NCI-H748 (cell line): ENCODE measurements around the gene NUDCD3.

Experiments
- DNase-seq: peaks from one replicate; lab custom pipeline; 2025; ENCODE audit not compliant: unreplicated experiment; lab: John Stamatoyannopoulos, UW

The NUDCD3 gene

DNA sequence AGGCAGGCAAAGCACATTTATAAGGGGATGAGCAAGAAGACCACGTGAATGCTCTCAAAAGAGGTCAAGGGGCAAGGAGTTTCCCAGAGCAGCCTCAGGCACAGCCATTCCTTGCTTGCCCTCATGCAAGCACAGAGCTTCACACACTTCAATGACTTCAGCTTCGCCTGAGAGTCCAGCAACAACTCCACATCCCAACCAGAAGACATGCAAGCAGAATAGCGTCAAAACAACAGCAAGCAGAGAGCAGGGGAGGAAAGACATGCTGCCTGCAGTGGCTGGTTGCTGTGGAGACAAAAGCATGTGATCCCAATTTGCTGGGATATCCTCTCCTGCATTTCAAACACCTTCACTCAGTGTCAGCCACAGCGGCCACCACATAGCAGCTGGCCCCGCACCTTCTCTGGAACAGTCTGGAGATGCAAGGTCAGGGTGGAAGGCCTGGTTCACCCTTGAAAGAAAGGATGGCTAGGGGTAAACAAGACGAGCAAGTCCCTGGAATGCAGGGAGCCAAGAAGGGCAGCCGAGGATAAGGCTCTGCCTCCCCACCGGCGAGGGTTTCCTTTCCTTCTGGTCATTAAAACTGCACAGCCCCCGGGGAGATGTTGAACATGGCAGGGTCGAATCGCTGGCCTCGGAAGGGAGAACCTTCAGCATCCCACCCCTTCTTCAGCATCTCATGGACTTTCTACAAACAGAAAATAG, 104.9 kb downstream of the NUDCD3 start:
- no peak for DNase-seq

GRCh38 chr7:44384586-44385433, 105.6 kb downstream of the NUDCD3 start:
- DNase-seq: no peak

GRCh38 chr7:44383566-44383965, 106.9 kb downstream of the NUDCD3 start:
- no peak for DNase-seq

- DNase-seq: no peak
Measured at GRCh38 chr7:44382459-44383265, 107.8 kb downstream of the NUDCD3 start.

- no peak for DNase-seq
Measured at GRCh38 chr7:44381494-44382220, 108.8 kb downstream of the NUDCD3 start.

DNA sequence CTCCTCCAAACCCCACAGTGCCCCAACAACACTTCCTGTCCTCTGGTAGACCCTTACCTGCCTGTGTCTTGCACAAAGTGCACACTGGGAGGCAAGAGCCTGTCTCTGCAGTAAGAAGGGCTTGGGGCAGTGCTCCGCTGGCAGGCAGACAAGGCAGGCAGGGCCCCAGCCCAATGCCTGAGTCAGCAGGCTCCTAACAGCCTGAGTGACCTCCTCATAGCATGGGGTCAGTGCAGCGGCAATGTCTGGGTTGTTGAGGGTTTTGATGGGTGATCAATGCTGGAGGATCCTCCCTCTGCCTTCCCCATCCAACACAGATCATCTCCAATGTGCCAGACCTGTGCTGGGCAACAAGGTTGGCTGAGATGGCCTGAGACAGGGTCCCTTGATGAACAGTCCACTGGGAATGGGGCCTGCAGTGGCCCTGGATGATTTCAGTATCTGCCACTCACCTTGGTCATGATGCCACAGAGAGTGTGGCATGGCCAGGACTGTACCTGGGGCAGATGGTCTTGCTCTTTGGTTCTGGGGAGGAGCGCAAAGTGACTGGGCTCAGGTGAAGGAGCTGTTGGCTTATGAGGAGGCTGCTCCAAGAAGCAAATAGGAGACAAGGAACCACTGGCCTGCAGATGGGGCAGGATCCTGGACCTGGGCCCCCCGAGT, 109.5 kb downstream of the NUDCD3 start:
- no peak for DNase-seq

GRCh38 chr7:44380189-44380830, 110.1 kb downstream of the NUDCD3 start:
- DNase-seq: no peak

GRCh38 chr7:44379366-44380188, 110.9 kb downstream of the NUDCD3 start:
- DNase-seq: no peak

DNA sequence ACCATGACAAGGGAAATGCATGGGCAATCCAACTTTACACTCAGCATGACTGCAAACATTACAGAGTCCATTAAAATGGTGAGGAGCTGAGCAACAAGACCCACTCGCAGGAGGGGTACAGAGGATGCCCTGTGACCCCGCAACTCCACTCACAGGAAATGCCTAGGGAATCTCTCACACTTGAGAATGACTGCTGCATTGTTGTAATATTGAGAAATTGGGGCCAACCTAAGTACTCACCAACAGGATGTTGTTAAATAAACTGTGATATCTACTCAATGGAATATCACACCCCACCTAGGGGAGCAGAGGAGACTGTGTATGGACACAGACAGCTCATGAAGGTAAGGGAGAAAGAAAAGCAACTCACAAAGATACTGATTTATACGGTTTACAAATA, 111.7 kb downstream of the NUDCD3 start:
- no peak for DNase-seq

DNA sequence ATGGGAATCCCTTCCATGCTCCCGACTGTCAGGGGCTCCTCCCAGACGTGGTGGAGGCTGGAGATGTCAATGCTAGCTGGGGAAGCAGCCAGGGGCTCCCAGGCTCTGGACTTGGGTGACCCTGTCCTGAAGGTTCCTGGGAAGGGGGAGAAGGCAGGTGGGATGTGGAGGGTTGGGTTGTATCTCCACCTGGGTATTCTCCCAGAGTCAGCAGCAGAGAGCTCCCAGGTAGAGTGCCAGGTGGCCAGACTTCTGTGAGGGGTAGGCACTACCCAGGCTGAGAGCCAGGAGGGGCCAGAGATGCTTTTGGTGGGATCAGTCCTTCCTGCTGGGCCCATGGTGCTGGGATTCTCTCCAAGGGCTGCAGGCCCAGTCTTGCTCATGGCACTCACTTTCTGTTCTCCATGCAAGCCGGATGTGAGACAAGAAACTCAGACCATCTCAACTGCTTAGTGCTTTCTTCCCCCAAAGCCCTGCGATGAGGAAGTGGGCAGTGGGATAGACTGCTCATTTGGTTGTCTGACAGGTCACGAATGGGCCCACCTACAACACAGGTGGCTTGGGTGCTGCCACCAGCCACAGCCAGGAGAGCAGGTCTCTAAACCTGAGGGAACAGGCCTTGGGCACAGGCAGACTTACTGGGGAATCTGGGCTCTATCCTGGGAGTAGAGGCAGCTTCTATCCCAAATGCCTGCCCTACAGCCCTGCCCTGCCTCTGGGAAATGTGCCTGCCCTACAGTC, 112.6 kb downstream of the NUDCD3 start:
- DNase-seq: no peak

DNA sequence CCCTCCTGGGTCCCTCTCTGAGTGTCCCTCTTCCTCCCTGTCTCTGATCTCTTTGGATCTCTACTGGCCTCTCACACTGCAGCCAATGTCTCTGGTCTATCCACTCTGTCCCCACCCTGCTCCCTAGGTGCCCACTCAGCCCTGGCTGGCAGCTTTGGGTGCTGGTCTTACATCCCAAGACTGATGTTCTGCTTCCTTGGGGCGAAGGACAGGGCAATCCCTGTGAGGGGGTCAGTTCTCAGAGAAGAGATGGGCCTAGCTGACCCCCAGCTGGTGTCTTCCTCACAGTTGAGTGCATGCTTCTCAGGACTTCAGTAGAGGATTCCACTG, 113.4 kb downstream of the NUDCD3 start:
- DNase-seq: no peak

DNA sequence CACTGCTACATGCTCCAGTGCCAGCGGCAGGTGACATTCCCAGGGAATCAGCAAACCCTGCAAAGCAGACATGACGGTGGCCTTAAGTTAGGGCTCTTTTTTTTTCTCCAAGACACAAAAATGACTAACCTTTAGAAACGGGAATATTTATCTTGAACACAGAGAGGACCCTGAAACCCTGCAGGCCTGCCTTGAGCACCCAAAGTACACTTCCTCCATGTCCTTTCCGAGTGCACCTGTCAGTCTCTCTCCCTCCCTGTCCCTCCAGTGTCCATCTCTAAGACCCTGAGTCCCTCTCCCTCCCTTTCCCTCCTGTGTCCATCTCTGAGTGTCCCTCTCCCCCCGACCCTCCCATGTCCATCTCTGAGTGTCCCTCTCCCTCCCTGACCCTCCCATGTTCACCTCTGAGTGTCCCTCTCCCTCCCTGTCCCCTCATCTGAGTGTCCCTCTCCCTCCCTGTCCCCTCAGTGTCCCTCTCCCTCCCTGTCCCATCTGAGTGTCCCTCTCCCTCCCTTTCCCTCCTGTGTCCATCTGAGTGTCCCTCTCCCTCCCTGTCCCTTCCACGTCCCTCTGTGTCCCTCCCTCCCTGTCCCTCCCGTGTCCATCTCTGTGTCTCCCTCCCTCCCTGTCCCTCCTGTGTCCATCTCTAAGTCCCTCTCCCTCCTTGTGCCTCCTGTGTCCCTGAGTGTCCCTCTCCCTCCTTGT, 113.9 kb downstream of the NUDCD3 start:
- DNase-seq: no peak

- no peak for DNase-seq
Measured at GRCh38 chr7:44375926-44376342, 114.5 kb downstream of the NUDCD3 start.

- peak; percentile 42 for DNase-seq
Measured at GRCh38 chr7:44375236-44375699, 115.2 kb downstream of the NUDCD3 start.

DNA sequence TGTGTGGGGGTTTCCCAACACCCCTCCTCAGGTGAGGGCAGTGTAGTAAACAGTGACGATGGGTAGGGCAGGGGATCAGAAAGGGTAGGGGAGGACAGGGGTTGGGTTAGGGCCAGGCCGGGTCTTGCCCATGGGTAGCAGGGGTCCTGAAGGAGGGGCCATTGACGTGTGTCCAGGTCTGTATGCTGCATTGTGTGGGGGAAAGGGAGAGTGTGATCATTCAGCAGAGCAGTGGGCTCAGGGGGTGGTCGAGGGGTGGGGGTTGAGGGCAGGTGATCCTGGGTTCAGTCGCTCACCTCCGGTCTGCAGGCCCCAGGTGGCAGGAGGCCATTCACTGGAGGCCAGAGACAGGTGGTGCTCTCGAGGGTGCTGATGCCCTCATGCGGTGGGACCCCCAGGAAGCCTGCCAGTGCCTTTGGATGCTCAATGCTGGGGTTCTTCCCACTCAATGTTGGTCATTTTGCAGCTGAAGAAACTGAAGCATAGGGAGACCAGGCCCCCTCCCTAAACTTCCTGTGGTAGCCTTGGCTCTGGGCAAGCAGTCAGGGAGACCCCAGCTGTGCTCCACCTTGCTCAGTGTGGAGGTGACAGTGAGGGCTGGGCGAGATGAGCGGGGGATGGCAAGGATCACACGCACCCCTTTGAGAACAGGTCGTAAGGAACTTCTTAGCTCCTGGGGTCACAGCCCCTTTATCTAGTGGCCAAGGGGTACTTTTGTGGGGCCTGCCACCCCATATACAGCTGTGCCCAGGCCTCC, 116.3 kb downstream of the NUDCD3 start:
- DNase-seq: no peak

DNA sequence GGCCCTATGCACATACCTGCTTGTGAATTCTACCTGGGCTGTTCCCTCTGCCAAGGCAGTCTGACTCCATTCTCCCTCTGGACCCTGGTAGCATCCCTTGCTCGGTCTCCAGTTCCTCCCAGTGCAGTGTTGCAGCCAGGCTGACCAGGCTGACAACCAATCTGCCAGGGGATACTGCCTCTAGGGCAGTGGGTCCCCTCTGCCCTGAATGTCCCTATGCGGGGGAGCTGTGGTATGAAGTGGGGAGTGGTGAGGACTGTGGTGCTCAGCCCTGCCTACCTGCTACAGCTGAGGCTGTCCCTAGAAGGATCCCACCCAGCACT, 117.1 kb downstream of the NUDCD3 start:
- no peak for DNase-seq
